ENCODE results near the gene RUNX2. TPM values are rescaled to one million over a fixed set of nuclear protein-coding genes. Genes with fewer than 3 reads are reported as not detected.

The RUNX2 gene
- total RNA-seq, 4 donors from 2014 or later, result 1.4 to 3.6 (median 2.3) TPM

GRCh38 chr6:45533386-45533785, 205.3 kb downstream of the RUNX2 start:
- no peaks in the 10 kb centered on the region for H3K27me3 ChIP-seq
- TF ChIP-seq POLR2A (IDR thresholded peaks at IDR 0.05), result no peak
- TF ChIP-seq CTCF (IDR thresholded peaks at IDR 0.05), result no peak
- H3K36me3 ChIP-seq, result no peaks in the 10 kb centered on the region
- peak overlapping the region in 1 of 4 donors; percentile 6 for H3K27ac ChIP-seq
- H3K9me3 ChIP-seq, result no peaks in the 10 kb centered on the region
- peak overlapping the region; percentile 5 to 46 (median 19) for H3K4me3 ChIP-seq
- 28 to 35% methylated on average over 4 of the region's 4 CpGs for WGBS, 2 donors
- no peak for DNase-seq
- intact Hi-C loops (cut with DNase I), result no loop called here
- peaks cover 0 to 16% (median 4%) of the 10 kb centered on the region in 3 donors for H3K4me1 ChIP-seq

- Histone ChIP-seq H3K4me1 (peaks cover 0 to 16% (median 4%) of the 10 kb centered on the region in 3 donors), H3K27me3 (no peaks in the 10 kb centered on the region), H3K36me3 (no peaks in the 10 kb centered on the region), H3K4me3 (no peak overlapping the region), H3K9me3 (no peaks in the 10 kb centered on the region), H3K27ac (no peak overlapping the region)
- TF ChIP-seq POLR2A (IDR thresholded peaks at IDR 0.05) (no peak), CTCF (IDR thresholded peaks at IDR 0.05) (no peak)
- WGBS, 2 donors, result 67 to 74% methylated on average over 4 of the region's 4 CpGs
- intact Hi-C loops (cut with DNase I), result no loop called here
- no peak for DNase-seq
These were observed 207.8 kb downstream of the RUNX2 start for GRCh38 chr6:45535933-45536332.

GRCh38 chr6:45537539-45537938, 209.4 kb downstream of the RUNX2 start:
- 89 to 91% methylated on average over 6 of the region's 6 CpGs for WGBS, 2 donors
- H3K27ac ChIP-seq, result no peak overlapping the region
- H3K9me3 ChIP-seq, result no peaks in the 10 kb centered on the region

GRCh38 chr6:45538641-45539547, 210.8 kb downstream of the RUNX2 start:
- H3K27me3 ChIP-seq, result no peaks in the 10 kb centered on the region
- intact Hi-C loops (cut with DNase I), result no loop called here
- no peaks in the 10 kb centered on the region for H3K36me3 ChIP-seq
- TF ChIP-seq POLR2A (IDR thresholded peaks at IDR 0.05) (no peak), CTCF (IDR thresholded peaks at IDR 0.05) (no peak)
- peak overlapping the region in 1 of 4 donors; percentile 36 for H3K27ac ChIP-seq
- no peaks in the 10 kb centered on the region for H3K9me3 ChIP-seq
- DNase-seq, result no peak
- H3K4me3 ChIP-seq, result no peak overlapping the region
- H3K4me1 ChIP-seq, result no peaks in the 10 kb centered on the region
- WGBS, 2 donors, result 62 to 78% methylated on average over 8 of the region's 8 CpGs

More at GRCh38 chr6:45537539-45537938, 209.4 kb downstream of the RUNX2 start:
- no peak for TF ChIP-seq POLR2A (IDR thresholded peaks at IDR 0.05)
- TF ChIP-seq CTCF (IDR thresholded peaks at IDR 0.05), result no peak
- no peaks in the 10 kb centered on the region for H3K36me3 ChIP-seq
- H3K4me3 ChIP-seq, result no peak overlapping the region
- intact Hi-C loops (cut with DNase I), result no loop called here
- H3K27me3 ChIP-seq, result no peaks in the 10 kb centered on the region
- peaks cover 0 to 12% (median under 1%) of the 10 kb centered on the region in 3 donors for H3K4me1 ChIP-seq
- no peak for DNase-seq

- Histone ChIP-seq H3K4me3 (no peak overlapping the region), H3K9me3 (no peaks in the 10 kb centered on the region), H3K27me3 (no peaks in the 10 kb centered on the region), H3K36me3 (no peaks in the 10 kb centered on the region), H3K27ac (no peak overlapping the region), H3K4me1 (no peaks in the 10 kb centered on the region)
- DNase-seq, result no peak
- 85 to 87% methylated on average over 6 of the region's 6 CpGs for WGBS, 2 donors
- TF ChIP-seq CTCF (IDR thresholded peaks at IDR 0.05) (no peak), POLR2A (IDR thresholded peaks at IDR 0.05) (no peak)
- intact Hi-C loops (cut with DNase I), result no loop called here
These were observed 212.3 kb downstream of the RUNX2 start for GRCh38 chr6:45540375-45540920.

Data from esophagus squamous epithelium (tissue), 5 donors.